SK-N-SH (cell line): ENCODE data around the gene FNTB. TPM values are rescaled to one million over a fixed set of nuclear protein-coding genes. Genes with fewer than 3 reads are reported as not detected.

Source experiments
- polyA plus RNA-seq, 3 experiments: library from polyadenylated mRNA; depleted of rRNA; stranded (reverse); fragments of >200 nt; gene quantifications; 2 replicates each; pipeline ENCODE4 v1.2.3, GENCODE V29; 2012
- small RNA-seq, 7 experiments: library from RNA; depleted of rRNA; stranded (forward); fragments of <200 nt; gene quantifications; one replicate each; pipeline ENCODE3, GENCODE V24; 2012

Gene FNTB
- polyA plus RNA-seq, 1 of the 3 experiments (the other 2 are of a cell fraction), result 18.4 TPM

Small RNAs within 50 kb of the gene (small RNA-seq; reads per million reads assigned to genes)
- gene MIR4706, result 0 to 1.1 (median 0) reads per million in 7 experiments

Other genes with a start within 250 kb of the FNTB start
- gene SPTB, start 107.0 kb upstream of the FNTB start, polyA plus RNA-seq (2012; rRNA removed), result 0.15 and 0.24 TPM in 2 replicates
- gene CHURC1, start 72.4 kb upstream of the FNTB start, polyA plus RNA-seq (2012; rRNA removed), result 66.8 and 74.8 TPM in 2 replicates
- gene GPX2, start 44.1 kb upstream of the FNTB start, polyA plus RNA-seq (2012; rRNA removed), result not detected in 2 replicates
- gene RAB15, start 14.6 kb upstream of the FNTB start, polyA plus RNA-seq (2012; rRNA removed), result 14.2 and 14.8 TPM in 2 replicates
- 96.2 and 103 TPM in 2 replicates for gene MAX, start 115.6 kb downstream of the FNTB start, polyA plus RNA-seq (2012; rRNA removed)